Ovary (tissue), 9 donors: ENCODE data around the gene LRP1B. TPM values are rescaled to one million over a fixed set of nuclear protein-coding genes. Genes with fewer than 3 reads are reported as not detected.

Experiments used
- DNase-seq, 5 donors: peaks; one replicate each; pipeline ENCODE4 v3.0.0-alpha.2; 2019 to 2020
- H3K27ac ChIP-seq, 2 donors: fragments of 200-600 bp; one replicate each; pipeline versions ENCODE4 v1.5.1 to v1.8.0; 2019 to 2022
- H3K27me3 ChIP-seq: fragments of 200-600 bp; one replicate; pipeline ENCODE4 v1.8.0; 2022
- H3K36me3 ChIP-seq: fragments of 200-600 bp; sonication (generic); one replicate; pipeline ENCODE4 v1.5.1; 2019
- H3K4me1 ChIP-seq: one replicate; pipeline ENCODE4 v1.8.1; 2013; ENCODE audit warnings: mild to moderate bottlenecking, moderate library complexity; ENCODE audit not compliant: insufficient read depth
- H3K4me3 ChIP-seq: fragments of 200-600 bp; sonication (generic); one replicate; pipeline ENCODE4 v1.5.1; 2017
- H3K9me3 ChIP-seq, 2 donors: fragments of 200-600 bp in 1 of 2; sonication (generic) in 1 of 2; one replicate each; pipeline versions ENCODE4 v1.5.1 to v1.8.1; 2013 to 2019; ENCODE audit warnings: mild to moderate bottlenecking in 1 of 2, moderate library complexity in 1 of 2
- EP300 ChIP-seq: sonication (generic); formaldehyde crosslinking; IDR thresholded peaks from one replicate; pipeline ENCODE4 v1.6.1; 2017; ENCODE audit warnings: antibody characterized with exemption
- POLR2A ChIP-seq: fragments of 450-650 bp; IDR thresholded peaks from one replicate; pipeline ENCODE4 v1.6.1; 2017; ENCODE audit warnings: antibody characterized with exemption, mild to moderate bottlenecking, moderate library complexity
- WGBS, 3 donors: extraction: QIAGEN DNeasy Blood & Tissue Kit in 1 of 3; methylation state at CpG; one replicate each; pipeline versions ENCODE4 v1.1.5 to v1.1.7; 2013 to 2017; 5-methylcytosine and 5-hydroxymethylcytosine counted together
- intact Hi-C, 4 donors: fragments of 100-400 bp; cut with DNase I; formaldehyde crosslinking; loops; one replicate each; pipeline versions ENCODE4 v1.11.0 to v1.15.1; 2022 to 2023
- polyA plus RNA-seq, 2 donors: library from polyadenylated mRNA; stranded (reverse); fragments of 200-250 nt in 1 of 2; fragments of 350-450 nt in 1 of 2; fragmentation: Illumina TruSeq in 1 of 2; extraction: RNeasy Lipid Tissue Mini Kit (QIAGEN cat#74804) in 1 of 2; gene quantifications; one replicate each; pipeline ENCODE4 v1.2.3, GENCODE V29; 2013 to 2014
- total RNA-seq, 7 donors: library from RNA; depleted of rRNA in 2 of 7; stranded (reverse); fragments of >200 nt in 2 of 7; fragmentation: NEBNext Ultra II Directional in 3 of 7; extraction: Animal tissue kit (Norgen Biotek cat#: 25700) in 3 of 7; gene quantifications; one replicate each; pipeline versions ENCODE4 v1.1.0 to v1.2.4, GENCODE V29; 2016 to 2023
- TF ChIP-seq, protein P1 (sequence below), 3 donors: fragments of 450-650 bp in 2 of 3; fragments of 200-600 bp in 1 of 3; IDR thresholded peaks; one replicate each; pipeline versions ENCODE4 v1.5.1 to v1.8.0; 2016 to 2022; ENCODE audit warnings: antibody characterized with exemption in 3 of 3, mild to moderate bottlenecking in 1 of 3
- donor health status: DM: no; HTN: no; CAD: no; lungs with moderate emphysema.
- donor health status: DM: no; HTN: no; CAD: no.
- donor health status: Bipolar disorder and iron deficiency.
- donor health status: DM: yes; HTN: yes; CAD: no.
- donor health status: DM: no; HTN: no; CAD: no.
- donor health status: DM: yes; HTN: yes; CAD: no.

LRP1B gene
- total and polyA plus RNA-seq, 9 donors, result 0.08 to 2.6 (median 0.37) TPM

DNA sequence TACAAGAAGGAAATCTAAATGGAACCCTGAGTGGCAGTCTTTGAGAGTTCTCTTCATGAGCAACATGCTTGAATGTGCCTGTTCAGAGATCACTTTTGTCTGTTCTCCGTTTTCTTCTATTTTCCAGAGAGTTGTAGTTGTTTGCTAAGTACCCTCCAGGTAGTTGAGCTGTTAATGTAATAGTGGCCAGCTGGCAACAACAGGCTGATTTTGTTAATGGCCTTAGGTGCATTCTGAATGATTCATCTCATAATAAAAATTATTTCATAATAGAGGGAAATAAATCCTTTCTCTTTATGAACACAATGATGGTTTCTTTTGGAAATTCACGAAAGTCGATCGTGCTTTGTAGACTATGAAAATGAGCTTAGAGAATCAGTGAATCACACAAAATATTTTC is 136.8 kb downstream of the LRP1B start:
- no peak for TF ChIP-seq EP300
- no peak for TF ChIP-seq POLR2A
- TF ChIP-seq, protein P1, sequence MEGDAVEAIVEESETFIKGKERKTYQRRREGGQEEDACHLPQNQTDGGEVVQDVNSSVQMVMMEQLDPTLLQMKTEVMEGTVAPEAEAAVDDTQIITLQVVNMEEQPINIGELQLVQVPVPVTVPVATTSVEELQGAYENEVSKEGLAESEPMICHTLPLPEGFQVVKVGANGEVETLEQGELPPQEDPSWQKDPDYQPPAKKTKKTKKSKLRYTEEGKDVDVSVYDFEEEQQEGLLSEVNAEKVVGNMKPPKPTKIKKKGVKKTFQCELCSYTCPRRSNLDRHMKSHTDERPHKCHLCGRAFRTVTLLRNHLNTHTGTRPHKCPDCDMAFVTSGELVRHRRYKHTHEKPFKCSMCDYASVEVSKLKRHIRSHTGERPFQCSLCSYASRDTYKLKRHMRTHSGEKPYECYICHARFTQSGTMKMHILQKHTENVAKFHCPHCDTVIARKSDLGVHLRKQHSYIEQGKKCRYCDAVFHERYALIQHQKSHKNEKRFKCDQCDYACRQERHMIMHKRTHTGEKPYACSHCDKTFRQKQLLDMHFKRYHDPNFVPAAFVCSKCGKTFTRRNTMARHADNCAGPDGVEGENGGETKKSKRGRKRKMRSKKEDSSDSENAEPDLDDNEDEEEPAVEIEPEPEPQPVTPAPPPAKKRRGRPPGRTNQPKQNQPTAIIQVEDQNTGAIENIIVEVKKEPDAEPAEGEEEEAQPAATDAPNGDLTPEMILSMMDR (IDR thresholded peaks at IDR 0.05), result no peak
- no peaks in the 10 kb centered on the region for H3K4me1 ChIP-seq
- no peaks in the 10 kb centered on the region for H3K36me3 ChIP-seq
- 89 to 93% (median 91%) methylated on average over 4 of the region's 4 CpGs for WGBS, 3 donors
- intact Hi-C loops, result no loop called here
- no peak for DNase-seq
- H3K9me3 ChIP-seq, result no peaks in the 10 kb centered on the region
- H3K27me3 ChIP-seq, result no peaks in the 10 kb centered on the region
- no peak overlapping the region for H3K4me3 ChIP-seq
- no peak overlapping the region for H3K27ac ChIP-seq

GRCh38 chr2:141992695-141993094 is 138.1 kb downstream of the LRP1B start:
- TF ChIP-seq EP300 (no peak), POLR2A (no peak)
- TF ChIP-seq, protein P1 (IDR thresholded peaks at IDR 0.05), result no peak
- H3K4me1 ChIP-seq, result no peaks in the 10 kb centered on the region
- H3K27ac ChIP-seq, result no peak overlapping the region
- intact Hi-C loops, result no loop called here
- WGBS, 3 donors, result 66 to 76% (median 67%) methylated on average over 1 of the region's 1 CpG
- DNase-seq, result no peak
- H3K36me3 ChIP-seq, result no peaks in the 10 kb centered on the region
- no peaks in the 10 kb centered on the region for H3K27me3 ChIP-seq
- H3K4me3 ChIP-seq, result no peak overlapping the region
- no peaks in the 10 kb centered on the region for H3K9me3 ChIP-seq

DNA sequence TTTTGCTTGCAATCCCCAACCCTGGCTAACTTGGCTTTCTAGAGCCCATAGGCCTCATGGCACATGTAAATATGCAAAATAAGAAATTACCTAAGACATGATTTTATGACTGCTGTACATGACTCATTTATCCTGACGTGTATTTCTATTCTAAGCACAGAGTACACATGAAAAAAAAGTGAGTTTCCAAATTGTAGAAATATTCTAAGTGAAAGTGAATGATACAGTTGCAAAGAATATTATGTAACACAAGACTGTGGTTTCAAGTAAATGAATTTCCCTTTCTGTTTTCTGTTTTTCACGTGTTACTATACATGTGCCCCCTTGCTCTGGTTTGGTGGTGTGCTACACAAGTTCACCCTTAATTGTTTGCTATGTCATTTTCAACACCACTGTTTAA is 162.4 kb downstream of the LRP1B start:
- H3K27ac ChIP-seq, result no peak overlapping the region
- intact Hi-C loops, result no loop called here
- H3K4me1 ChIP-seq, result no peaks in the 10 kb centered on the region
- H3K27me3 ChIP-seq, result no peaks in the 10 kb centered on the region
- H3K36me3 ChIP-seq, result no peaks in the 10 kb centered on the region
- H3K4me3 ChIP-seq, result no peak overlapping the region
- WGBS, 3 donors, result 42 to 54% (median 48%) methylated on average over 2 of the region's 2 CpGs
- DNase-seq, result no peak
- TF ChIP-seq POLR2A (no peak), EP300 (no peak)
- TF ChIP-seq, protein P1 (IDR thresholded peaks at IDR 0.05), result no peak
- H3K9me3 ChIP-seq, result no peaks in the 10 kb centered on the region

GRCh38 chr2:141967980-141968379 is 162.8 kb downstream of the LRP1B start:
- no peak overlapping the region for H3K27ac ChIP-seq
- TF ChIP-seq, protein P1 (IDR thresholded peaks at IDR 0.05), result no peak
- TF ChIP-seq POLR2A, result no peak
- no peak for TF ChIP-seq EP300
- H3K4me3 ChIP-seq, result no peak overlapping the region
- no peaks in the 10 kb centered on the region for H3K4me1 ChIP-seq
- H3K36me3 ChIP-seq, result no peaks in the 10 kb centered on the region
- H3K9me3 ChIP-seq, result no peaks in the 10 kb centered on the region
- intact Hi-C loops, result no loop called here
- 58 to 75% (median 65%) methylated on average over 2 of the region's 2 CpGs for WGBS, 3 donors
- no peak for DNase-seq
- H3K27me3 ChIP-seq, result no peaks in the 10 kb centered on the region

GRCh38 chr2:141967503-141967902 is 163.3 kb downstream of the LRP1B start:
- H3K9me3 ChIP-seq, result no peaks in the 10 kb centered on the region
- intact Hi-C loops, result no loop called here
- H3K4me3 ChIP-seq, result no peak overlapping the region
- no peak overlapping the region for H3K27ac ChIP-seq
- no peaks in the 10 kb centered on the region for H3K27me3 ChIP-seq
- TF ChIP-seq POLR2A, result no peak
- TF ChIP-seq, protein P1 (IDR thresholded peaks at IDR 0.05), result no peak
- TF ChIP-seq EP300, result no peak
- WGBS, 3 donors, result 48 to 57% (median 50%) methylated on average over 1 of the region's 1 CpG
- H3K36me3 ChIP-seq, result no peaks in the 10 kb centered on the region
- H3K4me1 ChIP-seq, result no peaks in the 10 kb centered on the region
- DNase-seq, result no peak
